GM23248 (cell line): ENCODE measurements around the gene RPS17.
"Not testable (repeated sequence)": the region's sequence is repeated elsewhere in the genome, so short reads cannot be mapped to it uniquely, and the experiment has no call there.

Source experiments
- EZH2 ChIP-seq: fragments of 200-600 bp; sonication (generic); IDR thresholded peaks from 2 replicates; pipeline ENCODE4 v1.6.1; 2018; ENCODE audit warnings: antibody characterized with exemption, mild to moderate bottlenecking; ENCODE audit not compliant: insufficient read depth, poor library complexity, severe bottlenecking
- EZH2phosphoT487 ChIP-seq: fragments of 200-600 bp; sonication (generic); IDR thresholded peaks from 2 replicates; pipeline ENCODE4 v1.6.1; 2018; ENCODE audit warnings: antibody characterized with exemption, moderate library complexity, mild to moderate bottlenecking, low read depth; ENCODE audit not compliant: insufficient read depth

DNA sequence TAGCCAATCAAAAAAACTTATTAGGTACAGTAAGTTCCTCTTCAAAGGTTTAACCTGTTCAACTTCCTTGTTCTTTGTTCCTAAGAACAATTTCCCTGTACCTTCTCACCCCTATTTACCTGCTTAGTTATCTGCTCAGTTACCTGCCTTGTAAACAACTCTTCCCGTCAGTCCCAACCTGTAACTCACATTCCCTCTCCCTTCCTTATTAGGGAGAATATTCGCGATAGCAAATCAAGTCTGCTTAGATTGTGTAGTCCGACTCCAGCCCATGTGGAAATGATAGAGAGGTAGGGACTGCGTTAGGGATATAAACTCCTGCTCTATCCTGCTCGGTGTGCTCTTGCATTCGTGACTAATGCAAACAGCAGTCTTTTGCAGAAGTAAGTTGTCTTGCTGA is 53.2 kb downstream of the RPS17 start:
- not testable (repeated sequence) for TF ChIP-seq EZH2, EZH2phosphoT487
